HEK293 (cell line): ENCODE data around the gene FHL2.

Source experiments
- CTCF ChIP-seq: fragments of 450-650 bp; formaldehyde crosslinking; IDR thresholded peaks from 2 replicates; pipeline ENCODE4 v1.5.1; 2016; ENCODE audit warnings: missing biosample characterization, missing genetic modification characterization
- PRDM1 ChIP-seq: fragments of 450-650 bp; formaldehyde crosslinking; IDR thresholded peaks from 2 replicates; pipeline ENCODE4; 2016; ENCODE audit warnings: missing biosample characterization, missing genetic modification characterization
- TCF7L2 ChIP-seq: IDR thresholded peaks from 2 replicates; pipeline ENCODE4 v1.6.1; 2011; ENCODE audit warnings: low read depth, mild to moderate bottlenecking, inconsistent platforms, low read length, moderate library complexity, borderline replicate concordance
- ZNF830 ChIP-seq: fragments of 450-650 bp; IDR thresholded peaks from 2 replicates; pipeline ENCODE4 v1.5.0; 2018; ENCODE audit warnings: missing biosample characterization, missing genetic modification characterization, low read depth, mild to moderate bottlenecking, moderate library complexity
- TF ChIP-seq, protein P1 (sequence below): fragments of 450-650 bp; formaldehyde crosslinking; IDR thresholded peaks from 2 replicates; pipeline ENCODE4 v1.5.1; 2016; ENCODE audit warnings: missing biosample characterization, missing genetic modification characterization

GRCh38 chr2:105391763-105392662, 6.8 kb downstream of the FHL2 start:
- no peak for TF ChIP-seq CTCF (tag by site-specific recombination)
- TF ChIP-seq, protein P1, sequence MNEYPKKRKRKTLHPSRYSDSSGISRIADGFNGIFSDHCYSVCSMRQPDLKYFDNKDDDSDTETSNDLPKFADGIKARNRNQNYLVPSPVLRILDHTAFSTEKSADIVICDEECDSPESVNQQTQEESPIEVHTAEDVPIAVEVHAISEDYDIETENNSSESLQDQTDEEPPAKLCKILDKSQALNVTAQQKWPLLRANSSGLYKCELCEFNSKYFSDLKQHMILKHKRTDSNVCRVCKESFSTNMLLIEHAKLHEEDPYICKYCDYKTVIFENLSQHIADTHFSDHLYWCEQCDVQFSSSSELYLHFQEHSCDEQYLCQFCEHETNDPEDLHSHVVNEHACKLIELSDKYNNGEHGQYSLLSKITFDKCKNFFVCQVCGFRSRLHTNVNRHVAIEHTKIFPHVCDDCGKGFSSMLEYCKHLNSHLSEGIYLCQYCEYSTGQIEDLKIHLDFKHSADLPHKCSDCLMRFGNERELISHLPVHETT (tag by site-specific recombination), result no peak
- no peak for TF ChIP-seq PRDM1 (tag by site-specific recombination)
- TF ChIP-seq TCF7L2, result no peak
- TF ChIP-seq ZNF830 (tag by site-specific recombination), result no peak
